Stromal cell of bone marrow (primary cell): ENCODE results near the gene RASAL1.
"Not testable (repeated sequence)": the region's sequence is repeated elsewhere in the genome, so short reads cannot be mapped to it uniquely, and the experiment has no call there.

Experiments used
- DNase-seq: peaks from one replicate; pipeline ENCODE4 v3.0.0-alpha.2; 2012; ENCODE audit warnings: low read depth

The RASAL1 gene

GRCh38 chr12:113161415-113162016, 26.0 kb upstream of the RASAL1 start:
- no peak for DNase-seq

DNA sequence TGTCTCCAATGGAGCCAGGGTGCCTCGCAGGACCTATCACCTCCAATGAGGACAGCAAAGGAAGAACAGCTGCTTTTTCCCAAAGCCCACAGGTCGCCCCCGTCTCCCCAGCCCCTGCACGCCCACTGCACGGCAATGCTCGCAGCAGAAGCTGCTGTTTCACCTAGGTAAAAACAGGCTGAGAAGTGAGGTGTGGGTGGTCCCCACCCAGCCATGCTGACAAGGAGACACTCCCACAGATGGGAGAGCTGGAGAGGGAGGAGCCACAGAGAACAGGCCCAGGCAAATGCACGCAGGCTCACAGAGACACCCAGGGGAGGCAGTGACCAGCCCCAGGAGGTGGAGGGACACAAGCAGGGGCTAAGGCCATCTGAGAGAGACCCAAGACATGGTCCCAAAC, 24.4 kb upstream of the RASAL1 start:
- no peak for DNase-seq

DNA sequence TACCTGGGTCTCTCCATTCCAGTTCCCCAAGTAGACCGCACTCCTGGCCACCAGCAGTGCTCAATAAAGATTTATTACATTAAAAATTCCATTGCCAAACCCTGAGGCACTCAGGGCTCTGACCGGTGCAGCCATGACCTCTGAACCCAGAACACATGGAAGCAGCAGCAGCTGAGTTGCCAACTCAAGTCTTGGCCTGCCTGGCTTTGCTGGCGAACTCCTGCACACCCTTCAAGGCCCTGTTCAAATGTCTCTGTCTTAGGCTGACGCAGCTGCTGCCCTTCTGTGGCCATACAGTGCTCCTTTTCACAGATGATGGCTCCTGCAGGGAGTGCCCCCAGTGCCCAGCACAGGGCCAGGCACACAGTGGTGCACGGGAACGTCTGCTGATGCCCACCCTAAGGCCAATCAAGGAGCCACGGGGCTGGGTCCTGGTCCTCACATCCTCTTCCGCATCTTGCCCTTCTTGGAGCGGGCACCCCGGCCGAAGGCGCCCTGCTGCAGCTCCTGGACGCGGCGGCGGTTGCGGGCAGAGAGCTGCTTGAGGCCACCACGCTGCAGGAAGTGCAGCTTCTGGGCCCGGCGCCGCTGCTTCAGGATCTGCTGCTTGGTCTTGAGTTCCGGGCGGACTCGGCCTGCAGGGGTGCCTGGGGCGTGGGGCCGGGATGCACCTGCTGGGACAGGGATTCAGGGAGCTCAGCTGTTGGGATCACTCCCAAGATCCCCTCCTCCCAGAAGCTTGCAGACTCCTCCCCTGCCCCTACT, 23.1 kb upstream of the RASAL1 start:
- no peak for DNase-seq

DNA sequence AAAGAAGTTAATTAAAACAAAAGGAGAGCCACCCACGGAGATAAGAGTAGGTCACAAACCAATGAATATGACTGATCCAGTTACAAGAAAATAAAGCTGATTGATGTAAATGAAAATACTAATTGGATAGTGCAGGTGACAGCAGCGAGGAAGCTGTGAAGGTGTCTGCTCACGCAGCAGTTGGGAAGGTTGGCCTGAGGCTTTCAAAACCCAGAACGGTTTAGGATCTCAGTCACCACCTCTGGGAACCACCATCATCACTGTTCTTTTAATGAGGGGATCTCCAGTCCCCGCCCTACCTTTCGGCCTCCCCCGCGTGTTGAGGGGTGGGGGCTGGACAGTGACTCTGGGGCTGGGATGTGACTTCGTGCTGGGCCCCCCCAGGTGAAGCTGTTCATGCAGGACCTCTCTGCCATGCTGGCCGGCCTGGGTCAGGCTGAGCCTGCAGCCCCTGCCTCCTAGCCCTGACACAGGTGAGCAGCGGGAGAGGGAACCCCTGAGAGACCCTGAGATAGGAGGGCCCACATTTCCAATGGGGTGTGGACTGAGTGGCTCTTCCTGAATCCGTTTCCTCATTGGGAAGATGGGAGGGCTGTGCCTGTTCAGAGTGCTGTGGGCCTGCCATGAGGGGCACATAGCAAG, 21.8 kb upstream of the RASAL1 start:
- DNase-seq, result no peak

DNA sequence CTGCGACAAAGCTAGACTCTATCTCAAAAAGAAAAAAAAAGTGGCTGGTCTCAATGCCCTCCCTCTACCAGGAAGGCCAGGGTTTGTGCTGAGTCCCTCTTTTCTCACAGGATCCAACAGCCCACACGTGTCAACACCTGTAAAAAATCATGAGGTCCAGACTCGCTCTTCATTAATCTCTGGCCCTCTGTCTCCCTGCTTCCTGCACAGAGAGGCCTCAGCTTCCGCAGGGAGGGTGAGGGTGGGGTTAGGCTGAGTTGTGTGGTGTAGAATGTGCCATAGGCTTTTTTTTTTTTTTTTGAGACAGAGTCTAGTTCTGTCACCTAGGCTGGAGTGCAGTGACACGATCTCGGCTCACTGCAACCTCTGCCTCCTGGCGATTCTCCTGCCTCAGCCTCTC, 20.1 kb upstream of the RASAL1 start:
- DNase-seq, result no peak

DNA sequence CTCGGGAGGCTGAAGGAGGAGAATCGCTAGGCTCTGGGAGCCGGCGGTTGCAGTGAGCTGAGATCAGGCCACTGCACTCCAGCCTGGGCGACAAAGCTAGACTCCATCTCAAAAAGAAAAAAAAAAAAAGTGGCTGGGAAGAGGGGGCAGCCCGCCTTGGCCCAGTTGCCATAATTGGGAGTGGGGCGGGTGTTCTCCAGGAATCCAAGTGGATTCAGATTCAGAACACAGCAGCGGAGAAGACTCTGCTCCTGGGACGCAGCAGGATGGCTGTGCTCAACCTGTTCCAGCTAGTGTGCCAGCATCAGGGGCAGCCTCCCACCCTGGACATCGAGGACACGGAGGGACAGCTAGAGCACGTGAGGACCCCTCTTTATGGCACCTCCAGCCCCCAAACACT, 19.5 kb upstream of the RASAL1 start:
- DNase-seq, result no peak

GRCh38 chr12:113154351-113154973, 18.9 kb upstream of the RASAL1 start:
- DNase-seq, result no peak

- peak; percentile 55 for DNase-seq
These were observed 17.6 kb upstream of the RASAL1 start for GRCh38 chr12:113152835-113153814.

- DNase-seq, result no peak
These were observed 16.8 kb upstream of the RASAL1 start for GRCh38 chr12:113152196-113152834.

- no peak for DNase-seq
These were observed 16.1 kb upstream of the RASAL1 start for GRCh38 chr12:113151655-113152054.

- peak; percentile 56 for DNase-seq
These were observed 14.0 kb upstream of the RASAL1 start, which contains the start of gene CFAP73 for GRCh38 chr12:113149361-113150150. TSS of gene CFAP73 (plus strand) at chr12:113149724. CDS start at chr12:113149858, 134 bp downstream.

- no peak for DNase-seq
These were observed 11.4 kb upstream of the RASAL1 start for GRCh38 chr12:113146999-113147398.

DNA sequence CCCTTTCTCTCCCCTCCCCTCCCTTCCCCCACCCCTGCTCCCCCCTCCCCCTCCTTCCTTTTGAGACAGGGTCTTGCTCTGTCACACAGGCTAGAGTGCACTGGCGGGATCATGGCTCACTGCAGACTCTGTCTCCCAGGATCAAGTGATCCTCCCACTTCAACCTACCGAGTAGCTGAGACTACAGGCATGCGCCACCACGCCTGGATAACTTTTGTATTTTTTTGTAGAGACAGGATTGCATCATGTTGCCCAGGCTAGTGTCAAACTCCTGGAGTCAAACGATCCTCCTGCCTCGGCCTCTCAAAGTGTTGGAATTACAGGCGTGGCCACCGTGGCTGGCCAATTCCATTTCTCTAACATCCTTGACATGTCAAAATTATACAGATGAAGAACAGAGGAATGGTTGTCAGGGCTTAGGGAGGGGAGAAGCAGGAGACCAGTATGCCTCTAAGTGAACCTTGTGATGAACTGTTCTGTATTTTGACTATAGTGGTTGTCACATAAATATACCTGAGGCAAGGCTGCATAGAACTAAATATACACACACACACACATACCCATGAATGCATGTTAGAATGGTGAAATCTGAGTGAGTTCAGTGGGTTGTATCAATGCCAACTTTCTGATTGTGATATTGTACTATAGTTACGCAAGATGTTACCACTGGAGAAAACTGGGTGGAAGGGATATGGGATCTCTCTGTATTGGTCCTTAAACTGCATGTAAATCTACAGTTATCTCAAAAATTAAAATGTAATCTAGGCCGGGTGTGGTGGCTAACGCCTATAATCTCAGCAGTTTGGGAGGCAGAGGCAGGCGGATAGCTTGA, 10.4 kb upstream of the RASAL1 start:
- no peak for DNase-seq

GRCh38 chr12:113144806-113145205, 9.2 kb upstream of the RASAL1 start:
- no peak for DNase-seq

DNA sequence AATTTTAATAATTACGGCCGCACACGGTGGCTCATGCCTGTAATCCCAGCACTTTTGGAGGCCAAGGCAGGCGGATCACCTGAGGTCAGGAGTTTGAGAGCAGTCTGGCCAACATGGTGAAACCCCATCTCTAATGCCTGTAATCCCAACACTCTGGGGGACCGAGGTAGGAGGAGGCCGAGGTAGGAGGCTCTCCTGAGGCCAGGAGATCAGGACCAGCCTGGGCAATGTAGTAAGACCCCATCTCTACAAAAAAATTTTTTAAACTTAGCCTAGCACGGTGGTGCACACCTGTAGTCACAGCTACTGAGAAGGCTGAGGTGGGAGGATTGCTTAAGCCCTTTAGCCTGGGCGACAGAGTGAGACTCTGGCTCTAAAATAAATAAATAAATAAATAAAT, 8.4 kb upstream of the RASAL1 start:
- DNase-seq, result no peak

GRCh38 chr12:113142886-113143332, 7.3 kb upstream of the RASAL1 start:
- DNase-seq, result no peak

- DNase-seq, result no peak
These were observed 6.8 kb upstream of the RASAL1 start for GRCh38 chr12:113142173-113142885.

GRCh38 chr12:113141716-113142115, 6.2 kb upstream of the RASAL1 start:
- DNase-seq, result not testable (repeated sequence)

GRCh38 chr12:113140706-113141105, 5.1 kb upstream of the RASAL1 start:
- DNase-seq, result no peak
